Sigmoid colon (tissue), 4 donors: Measurements from ENCODE around the gene ARL6IP4.

ENCODE experiments used
- CTCF ChIP-seq, 4 experiments: fragments of 450-650 bp in 3 of 4; fragments of 200-600 bp in 1 of 4; IDR thresholded peaks; one replicate each; pipeline ENCODE4 v1.5.1; 2016 to 2019; ENCODE audit warnings: antibody characterized with exemption in 4 of 4, mild to moderate bottlenecking in 3 of 4, moderate library complexity in 2 of 4
- EP300 ChIP-seq, 4 donors: sonication (generic); formaldehyde crosslinking; IDR thresholded peaks; one replicate each; pipeline ENCODE4 v1.6.1; 2017; ENCODE audit warnings: antibody characterized with exemption in 4 of 4
- POLR2A ChIP-seq, 2 donors: fragments of 450-650 bp; IDR thresholded peaks; one replicate each; pipeline ENCODE4 v1.6.1; 2016; ENCODE audit warnings: antibody characterized with exemption in 2 of 2, mild to moderate bottlenecking in 2 of 2, moderate library complexity in 2 of 2
- POLR2AphosphoS5 ChIP-seq, 4 donors: sonication (generic); formaldehyde crosslinking; IDR thresholded peaks; one replicate each; pipeline ENCODE4 v1.6.1; 2017; ENCODE audit warnings: antibody characterized with exemption in 4 of 4

GRCh38 chr12:122995503-122996187 is 15.2 kb downstream of the ARL6IP4 start:
- TF ChIP-seq POLR2A (IDR thresholded peaks at IDR 0.05) (no peak), CTCF (IDR thresholded peaks at IDR 0.05) (no peak), POLR2AphosphoS5 (IDR thresholded peaks at IDR 0.05) (no peak), EP300 (IDR thresholded peaks at IDR 0.05) (no peak)
